Stimulated activated CD4-positive, alpha-beta T cell treated with anti-CD3 and anti-CD28 coated beads, Interleukin-4, amount 100 ng/mL, for 4 hours (primary cell): ENCODE results near the gene IFNLR1.
A peak's percentile ranks its signal among the peaks of the same experiment; 100 is the strongest.

Experiments used
- DNase-seq, 2 experiments: peaks; one replicate each; pipeline ENCODE4 v3.0.0-alpha.2; 2020

The IFNLR1 gene

DNA sequence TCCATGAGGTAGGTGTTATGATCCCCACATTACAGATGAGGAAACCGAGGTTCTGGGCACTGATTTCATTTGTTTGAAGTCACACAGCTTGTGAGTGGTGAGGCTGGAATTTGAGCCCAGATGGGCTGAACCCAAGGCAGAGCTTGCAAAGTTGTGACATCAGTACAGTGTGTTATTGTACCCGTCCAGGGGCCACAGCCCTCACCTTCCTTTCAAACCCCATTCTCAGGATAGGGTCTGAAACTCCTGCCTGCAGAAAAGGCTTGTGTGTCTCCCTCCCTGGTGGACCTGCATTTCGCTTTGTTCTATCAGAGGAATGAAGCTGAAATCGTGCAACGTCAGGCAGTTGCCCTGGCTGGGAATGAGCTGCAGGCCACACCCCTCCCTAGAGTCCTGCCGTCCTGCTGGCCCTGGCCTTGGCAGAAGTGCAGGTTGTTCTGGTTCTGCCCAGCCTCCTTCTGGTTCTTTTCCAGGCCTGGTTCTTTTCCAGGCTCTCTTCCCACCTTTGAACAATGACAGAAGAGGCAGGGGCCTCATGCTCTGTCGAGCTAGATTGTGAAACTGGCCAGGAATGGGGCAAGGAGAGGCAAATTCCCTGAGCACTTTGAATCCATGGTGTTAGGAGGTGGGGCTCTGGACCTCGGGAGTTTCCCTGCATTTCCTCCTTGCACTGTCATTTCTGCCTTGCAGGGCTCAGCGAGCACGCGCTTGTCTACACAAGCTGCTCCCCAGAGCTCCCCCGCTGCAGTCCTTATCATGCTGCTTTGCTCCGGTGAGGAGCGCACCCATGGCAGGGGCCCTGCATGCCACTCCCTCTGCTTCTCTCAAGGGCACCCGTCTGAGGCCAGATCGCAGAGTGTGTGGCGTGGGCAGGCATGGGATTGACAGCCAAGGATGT lies 67.0 kb downstream of the IFNLR1 start:
- DNase-seq, result no peak

DNA sequence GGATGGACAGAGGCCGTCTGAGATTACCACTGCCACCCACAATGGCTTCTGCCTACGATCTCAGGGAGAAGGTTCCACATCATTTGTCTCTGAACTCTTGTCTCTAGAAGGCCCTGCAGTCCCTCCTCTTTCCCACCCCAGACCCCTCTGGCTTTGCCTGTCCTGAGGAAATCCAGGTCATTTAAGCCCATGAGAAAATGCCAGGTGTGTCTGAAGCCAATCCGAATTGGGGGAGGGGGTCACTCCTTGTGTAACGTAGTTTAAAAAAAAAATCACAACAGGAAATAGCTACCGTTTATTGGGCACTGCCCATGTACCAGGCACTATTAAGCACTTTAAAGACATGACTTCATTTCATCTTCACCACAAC lies 67.6 kb downstream of the IFNLR1 start:
- no peak for DNase-seq

DNA sequence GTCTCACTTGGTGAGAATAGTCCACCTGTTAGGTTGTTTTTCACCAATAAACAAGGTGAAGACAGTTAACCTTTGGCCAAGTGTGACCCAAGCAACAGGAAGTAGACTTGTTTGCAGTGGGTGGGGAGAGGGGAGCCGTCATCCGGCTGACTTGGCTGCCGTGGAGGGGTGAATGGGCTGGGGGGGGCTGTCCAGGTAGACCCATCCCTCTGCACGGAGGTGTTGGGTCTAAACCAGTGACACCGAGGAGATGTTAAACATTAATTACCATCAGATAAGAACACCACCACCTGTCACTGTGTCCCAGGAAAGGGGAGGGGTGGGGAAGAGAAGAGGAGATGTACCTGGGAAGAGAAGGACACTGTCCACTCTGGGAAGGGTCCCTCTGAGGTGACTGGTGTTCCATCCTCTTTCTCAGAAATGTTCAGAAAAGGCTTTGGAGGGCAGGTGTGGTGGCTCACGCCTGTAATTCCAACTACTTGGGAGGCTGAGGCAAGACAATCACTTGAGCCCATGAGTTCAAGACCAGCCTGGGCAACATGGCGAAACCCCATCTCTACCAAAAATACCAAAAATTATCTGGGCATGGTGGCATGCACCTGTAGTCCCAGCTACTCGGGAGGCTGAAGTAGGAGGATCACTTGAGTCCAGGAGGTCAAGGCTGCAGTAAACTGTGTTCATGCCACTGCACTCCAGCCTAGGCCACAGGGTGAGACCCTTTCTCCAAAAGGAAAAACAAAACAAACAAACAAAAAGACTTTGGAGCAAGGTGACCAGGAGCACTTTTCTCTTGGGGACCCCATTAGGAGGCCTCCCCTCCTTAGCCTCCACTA lies 68.5 kb downstream of the IFNLR1 start:
- no peak for DNase-seq

DNA sequence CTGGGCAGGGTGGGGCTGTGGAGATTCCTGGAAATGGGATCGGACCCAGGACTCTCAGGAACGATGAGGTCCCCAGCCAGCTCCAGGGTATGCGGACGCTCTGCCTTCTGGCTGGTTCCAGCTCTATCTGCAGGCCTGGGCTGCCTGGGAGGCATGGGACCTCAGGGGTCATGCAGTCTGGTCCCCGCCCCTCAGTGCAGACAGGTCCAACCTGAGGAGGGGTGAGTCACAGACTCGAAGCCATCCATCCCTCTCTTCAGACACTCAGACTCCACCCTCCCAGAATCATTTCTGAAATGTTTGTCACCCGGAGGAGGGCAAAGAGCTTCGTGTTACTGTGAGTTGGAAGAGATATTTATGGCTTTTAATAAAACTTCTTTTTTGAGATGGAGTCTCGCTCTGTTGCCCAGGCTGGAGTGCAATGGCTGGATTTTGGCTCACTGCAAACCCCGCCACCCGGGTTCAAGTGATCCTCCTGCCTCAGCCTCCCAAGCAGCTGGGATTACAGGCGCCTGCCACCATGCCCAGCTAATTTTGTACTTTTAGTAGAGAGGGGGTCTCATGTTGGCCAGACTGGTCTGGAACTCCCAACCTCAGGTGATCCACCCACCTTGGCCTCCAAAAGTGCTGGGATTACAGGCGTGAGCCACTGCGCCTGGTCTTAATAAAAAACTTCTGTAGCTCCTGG lies 69.2 kb downstream of the IFNLR1 start:
- DNase-seq, result no peak

DNA sequence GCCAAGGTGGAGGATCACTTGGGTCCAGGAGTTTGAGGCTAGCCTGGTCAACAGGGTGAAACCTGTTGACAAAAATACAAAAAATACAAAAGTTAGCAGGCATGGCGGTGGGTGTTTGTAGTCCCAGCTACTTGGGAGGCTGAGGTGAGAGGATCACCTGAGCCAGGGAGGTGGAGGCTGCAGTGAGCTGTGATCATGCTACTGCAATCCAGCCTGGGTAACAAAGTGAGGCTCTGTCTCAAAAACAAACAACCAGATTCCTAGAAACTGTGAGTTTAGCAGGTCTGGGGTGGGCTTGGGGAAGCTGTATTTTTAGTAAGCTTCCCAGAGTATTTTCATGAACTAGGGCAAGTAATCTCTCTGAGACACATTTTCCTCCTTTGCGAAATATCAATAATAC lies 70.0 kb downstream of the IFNLR1 start:
- no peak for DNase-seq

DNA sequence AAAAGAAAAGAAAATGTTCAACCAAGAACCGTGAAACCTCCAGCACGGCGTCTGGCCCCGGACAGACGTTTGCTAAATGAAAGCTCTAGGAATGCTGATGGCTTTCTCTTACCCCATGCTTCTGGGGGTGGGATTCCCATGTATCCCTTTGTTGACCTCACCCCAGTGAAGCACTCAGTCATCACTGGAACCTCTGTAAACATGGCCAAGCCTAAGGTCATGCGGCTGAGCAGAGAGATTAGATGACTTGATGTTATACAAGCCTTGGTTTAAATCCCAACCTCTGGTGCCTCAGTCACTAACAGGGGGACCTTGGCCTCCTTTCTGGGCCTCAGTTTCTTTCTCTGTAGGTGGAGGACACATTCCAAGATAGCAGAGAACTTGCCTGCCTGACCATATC lies 72.3 kb downstream of the IFNLR1 start:
- DNase-seq, result no peak

DNA sequence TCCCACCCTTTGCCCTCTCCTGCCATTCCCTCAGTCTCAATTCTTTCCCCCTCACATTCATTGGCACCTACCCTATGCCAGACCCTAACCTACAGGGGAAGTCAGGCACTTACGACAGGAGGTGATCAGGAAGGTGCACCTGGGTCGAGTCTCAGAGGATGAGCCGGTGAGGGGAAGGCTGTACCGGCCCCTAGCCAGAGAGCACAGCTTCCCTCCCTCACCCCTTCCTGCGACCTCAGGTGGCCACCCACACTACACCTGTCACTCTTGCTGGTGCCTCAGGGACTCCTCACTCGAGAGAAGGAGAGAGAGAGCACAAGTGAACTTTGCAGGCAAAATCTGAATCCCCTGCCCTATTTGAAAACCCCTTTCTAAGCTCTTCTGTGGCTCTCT lies 73.5 kb downstream of the IFNLR1 start:
- no peak for DNase-seq

DNA sequence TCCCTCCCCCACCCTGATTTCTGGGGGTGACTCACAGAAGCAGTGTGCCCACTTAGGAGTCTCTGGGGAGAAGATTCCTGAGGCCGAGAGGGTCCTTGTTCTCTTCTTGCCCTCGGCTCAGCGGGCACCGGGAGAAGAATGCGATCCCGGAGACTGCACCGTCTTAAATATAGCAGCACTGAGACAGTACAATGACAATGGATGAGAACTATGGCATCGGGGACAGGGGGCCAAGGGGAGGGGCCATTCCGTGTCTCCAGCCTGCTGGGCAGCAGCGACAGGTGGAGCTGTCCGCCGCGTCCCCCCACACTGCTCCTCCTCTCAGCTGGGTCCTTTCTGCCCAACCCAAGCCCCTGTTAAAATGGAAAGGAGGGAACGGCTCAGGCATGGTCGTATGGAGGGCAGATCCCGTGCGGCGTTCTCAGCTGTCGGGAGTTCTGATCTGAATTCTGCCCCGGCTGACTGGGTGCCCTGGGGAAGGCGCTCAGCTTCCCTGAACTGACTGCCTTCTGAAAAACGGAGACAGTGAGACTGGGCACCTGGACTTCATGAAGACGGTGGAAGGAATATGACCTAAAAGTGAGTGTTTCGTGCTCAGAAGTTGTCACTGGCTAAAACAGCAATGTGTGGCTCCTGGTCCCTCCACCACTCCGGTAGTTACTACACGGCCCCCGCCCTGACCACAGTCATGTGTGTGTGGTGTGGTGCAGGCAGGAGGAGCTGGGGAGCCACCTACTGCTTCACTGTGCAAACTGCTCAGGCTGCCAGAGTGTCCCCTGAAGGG lies 74.9 kb downstream of the IFNLR1 start, which contains the start of gene MYOM3:
Gene MYOM3 (minus strand): TSS at position 140 of the 784 bp plus-strand sequence. CDS start 3,499 bp downstream, outside the sequence.
- peak; percentile 27 to 42 for DNase-seq

DNA sequence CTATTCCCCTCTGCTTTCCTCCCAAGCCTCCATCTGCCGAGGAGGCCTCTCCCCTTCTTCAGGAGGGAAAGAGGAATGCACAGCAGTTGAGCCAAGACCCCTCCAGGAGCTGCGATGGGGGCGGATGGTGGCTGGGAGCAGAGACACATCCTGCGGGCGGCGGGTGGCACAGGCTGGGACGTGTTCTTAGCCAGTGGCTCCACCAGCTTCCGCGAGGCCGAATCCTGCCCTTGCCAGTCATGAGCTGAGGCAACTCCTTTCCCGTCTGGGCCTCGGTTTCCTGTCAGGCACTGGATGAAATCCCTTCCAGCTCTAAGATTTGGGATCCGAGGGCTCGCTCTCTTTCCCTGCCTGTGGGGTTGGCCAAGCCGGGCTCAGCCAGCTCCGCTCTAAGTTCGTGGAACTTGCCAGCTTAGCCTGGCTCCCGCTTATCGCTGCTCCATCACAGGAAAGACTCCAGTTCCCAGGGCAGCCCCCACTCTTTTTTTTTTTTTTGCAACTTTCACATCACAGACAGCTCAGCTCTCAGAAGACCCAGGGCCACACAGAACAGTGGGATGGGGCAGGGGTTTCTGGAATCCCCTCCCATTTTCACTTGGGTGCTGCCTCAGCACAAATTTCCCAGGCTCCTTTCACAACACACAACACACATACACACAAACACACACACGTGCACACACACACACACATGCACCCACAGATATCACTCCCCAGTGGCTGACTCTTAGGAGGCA lies 75.7 kb downstream of the IFNLR1 start:
- DNase-seq, result no peak

DNA sequence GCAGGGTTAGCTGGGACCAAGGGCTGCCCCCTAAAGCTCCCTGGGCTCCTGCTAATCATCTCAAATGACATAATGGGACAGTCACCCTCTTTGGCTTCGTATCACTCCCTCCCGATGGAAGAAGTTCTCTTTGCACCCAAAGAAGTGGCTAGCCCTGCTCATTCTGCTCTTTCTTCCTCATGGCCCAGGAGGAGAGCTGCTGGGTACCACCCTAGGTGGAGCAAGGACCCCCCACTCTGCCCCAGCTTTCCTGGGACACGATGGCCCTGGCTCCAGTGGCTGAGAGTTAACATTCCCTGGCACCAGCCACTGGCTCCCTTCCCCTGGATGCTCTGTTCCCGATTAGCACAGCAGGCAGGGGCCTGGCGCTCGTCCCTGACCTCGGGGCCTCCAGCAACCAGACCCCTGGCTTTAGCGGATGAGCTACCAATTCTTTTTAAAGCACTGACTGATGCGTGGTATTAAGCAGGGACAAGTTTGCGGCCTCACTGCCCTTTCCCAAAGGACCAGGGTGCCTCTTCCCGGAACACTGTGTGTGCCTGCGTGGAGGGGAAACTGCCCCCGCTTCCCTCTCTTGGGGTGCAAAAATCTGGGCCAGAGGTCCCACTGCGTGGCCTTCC lies 76.3 kb downstream of the IFNLR1 start:
- DNase-seq, result no peak

DNA sequence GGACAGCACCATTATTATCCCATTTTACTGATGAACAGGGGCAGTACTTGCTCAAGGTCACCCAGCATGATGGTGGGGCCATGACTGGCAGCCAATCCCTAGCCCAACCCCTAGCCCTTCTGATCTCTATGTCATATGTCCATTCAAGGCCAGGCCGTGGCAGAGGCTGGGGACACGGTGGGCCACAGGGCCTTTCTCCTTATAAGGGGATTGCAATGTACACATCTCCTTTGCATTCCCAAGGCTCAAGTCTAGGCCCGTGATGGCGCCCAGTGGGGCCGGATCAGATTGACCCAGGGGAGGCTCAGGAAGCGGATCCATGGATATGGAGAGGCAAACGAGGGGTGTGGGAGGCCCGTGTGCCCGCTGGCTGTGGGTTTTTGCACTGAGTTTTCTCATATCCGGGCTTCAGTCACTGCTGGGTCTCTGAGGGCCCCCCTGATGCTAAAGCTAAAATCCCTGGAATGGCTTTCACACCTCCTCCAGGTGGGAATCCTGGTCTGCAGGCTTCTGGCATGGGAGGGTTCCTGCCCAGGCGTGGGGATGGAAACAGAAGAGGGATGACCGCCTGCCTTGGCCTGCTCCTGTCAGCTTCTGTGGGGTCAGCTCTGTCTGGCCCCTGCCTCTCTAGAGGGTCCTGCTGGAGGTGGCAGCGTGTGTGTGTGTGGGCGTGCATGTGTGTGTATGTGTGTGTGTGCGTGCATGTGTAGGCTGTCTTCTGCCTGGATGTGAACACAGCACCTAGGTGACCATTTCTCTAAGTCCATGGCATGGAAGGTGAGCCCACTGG lies 77.2 kb downstream of the IFNLR1 start:
- no peak for DNase-seq

DNA sequence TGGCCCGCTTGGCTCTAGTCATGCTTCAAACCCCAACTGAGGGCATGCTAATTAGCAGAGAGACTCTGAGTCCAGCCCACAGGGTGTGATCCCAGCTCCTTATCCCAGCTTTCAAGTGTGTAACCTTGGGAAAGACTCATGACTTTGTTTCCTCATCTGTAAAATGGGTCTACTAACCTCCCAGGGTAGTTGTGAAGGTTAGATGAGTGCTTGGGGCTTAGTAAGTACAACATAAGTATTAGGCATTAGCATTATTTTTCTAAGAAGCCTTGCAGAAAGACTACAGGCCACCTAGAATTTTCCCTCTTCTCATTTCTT lies 78.0 kb downstream of the IFNLR1 start:
- no peak for DNase-seq

DNA sequence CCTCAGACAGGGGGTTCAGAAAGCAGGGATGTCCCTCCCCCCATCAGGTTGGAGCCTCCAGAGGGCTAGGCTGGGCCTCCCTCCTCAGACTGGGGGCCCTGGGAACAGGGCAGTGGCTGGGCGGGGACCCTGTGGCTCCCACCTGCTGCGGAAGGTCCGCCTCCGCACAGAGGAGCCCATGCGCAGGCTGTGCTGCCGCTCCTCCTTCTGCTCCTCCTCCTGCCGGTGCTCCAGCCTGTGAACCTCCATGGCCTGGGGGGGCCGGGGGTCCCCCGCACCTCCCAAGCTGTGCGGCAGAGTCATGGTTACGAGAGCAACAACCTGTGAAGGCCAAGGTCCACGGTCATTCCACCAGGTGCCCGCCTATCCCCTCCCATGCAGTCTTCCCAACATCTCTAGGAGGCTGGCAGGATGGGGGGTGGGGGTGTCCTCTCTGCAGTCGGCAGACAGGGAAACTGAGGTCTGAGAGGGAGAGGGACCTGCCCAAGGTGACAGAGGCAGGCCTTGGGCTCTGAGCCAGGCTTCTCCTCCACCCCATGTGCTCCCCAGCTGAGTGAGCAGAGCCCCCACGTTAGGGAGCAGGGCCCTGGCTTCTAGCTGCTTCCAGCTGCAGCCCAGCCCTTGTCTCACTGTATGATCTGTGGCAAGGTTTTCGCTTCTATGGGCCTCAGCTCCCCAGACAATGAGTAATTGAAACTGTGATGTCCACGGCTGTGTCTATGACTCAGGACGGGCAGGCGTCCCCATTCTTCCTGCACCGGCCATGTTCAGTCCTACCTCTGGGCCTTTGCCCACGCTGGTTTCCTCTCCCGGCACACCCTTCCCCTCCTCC lies 78.5 kb downstream of the IFNLR1 start:
- DNase-seq, result no peak

DNA sequence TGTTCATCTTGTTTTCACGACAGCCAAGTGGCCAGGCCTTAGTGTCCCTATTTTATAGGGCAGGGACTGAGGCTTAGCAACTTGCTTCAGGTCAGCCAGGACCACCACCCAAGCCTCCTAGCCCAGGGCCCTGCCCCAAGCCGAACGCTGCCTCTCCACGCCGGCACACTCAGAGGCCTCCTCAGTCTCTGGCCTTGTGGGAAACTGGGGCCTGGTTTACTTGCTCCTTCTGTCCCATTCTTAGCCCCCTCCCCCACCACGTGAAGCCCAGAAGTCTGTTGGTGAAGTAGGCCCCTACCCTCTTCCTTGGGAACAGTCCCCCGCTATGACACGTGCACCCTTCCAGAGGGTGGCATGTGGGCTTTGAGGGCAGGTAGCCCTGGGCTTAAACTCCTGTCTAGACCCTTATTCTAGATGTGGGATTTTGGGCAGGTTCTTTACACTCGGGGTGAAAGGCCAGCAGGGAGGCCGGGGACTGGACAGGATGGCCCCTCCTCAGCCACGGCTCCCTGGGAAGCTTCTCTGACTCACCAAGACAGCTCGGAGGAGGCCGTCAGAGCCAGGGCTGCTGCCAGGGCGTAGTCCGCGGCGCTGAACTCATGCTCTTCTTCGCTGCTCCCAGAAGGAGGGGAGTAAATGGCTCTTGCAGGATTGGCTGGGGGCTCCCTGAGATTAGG lies 79.5 kb downstream of the IFNLR1 start:
- no peak for DNase-seq

DNA sequence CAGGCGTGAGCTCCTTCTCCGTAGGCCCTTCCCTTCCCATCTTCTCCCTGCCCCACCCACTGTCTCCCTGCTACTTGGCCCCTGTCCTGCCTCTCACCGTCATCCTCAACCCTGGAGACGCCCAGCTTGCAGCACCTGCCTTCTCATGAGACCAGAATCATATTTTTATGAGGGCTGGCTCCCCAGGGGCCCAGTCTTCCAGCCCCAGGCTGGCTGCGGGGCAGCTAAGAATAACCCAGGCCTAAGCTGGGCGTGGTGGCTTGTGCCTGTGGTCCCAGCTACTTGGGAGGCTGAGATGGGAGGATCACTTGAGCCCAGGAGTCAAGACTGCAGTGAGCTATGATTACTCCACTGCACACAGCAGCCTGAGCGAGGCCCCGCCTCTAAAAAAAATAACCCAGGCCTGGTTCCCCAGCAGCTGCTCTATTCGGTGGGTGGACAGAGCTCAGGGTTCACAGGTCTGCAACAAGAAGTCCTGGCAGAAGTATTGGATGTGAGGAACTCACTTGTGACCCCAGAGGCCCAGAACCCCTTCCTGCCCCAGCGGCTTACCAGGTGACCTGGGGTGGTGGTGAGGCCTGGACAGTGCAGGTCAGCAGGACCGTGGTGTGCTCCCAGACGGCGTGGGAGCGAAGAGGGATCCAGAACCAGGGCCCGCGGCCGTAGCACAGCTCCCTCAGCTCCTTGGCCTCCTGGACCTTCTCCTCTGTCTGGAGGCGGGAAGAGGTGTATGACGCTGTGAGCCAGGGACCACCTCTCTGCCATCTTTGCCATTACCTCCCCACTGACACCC lies 81.5 kb downstream of the IFNLR1 start:
- no peak for DNase-seq

DNA sequence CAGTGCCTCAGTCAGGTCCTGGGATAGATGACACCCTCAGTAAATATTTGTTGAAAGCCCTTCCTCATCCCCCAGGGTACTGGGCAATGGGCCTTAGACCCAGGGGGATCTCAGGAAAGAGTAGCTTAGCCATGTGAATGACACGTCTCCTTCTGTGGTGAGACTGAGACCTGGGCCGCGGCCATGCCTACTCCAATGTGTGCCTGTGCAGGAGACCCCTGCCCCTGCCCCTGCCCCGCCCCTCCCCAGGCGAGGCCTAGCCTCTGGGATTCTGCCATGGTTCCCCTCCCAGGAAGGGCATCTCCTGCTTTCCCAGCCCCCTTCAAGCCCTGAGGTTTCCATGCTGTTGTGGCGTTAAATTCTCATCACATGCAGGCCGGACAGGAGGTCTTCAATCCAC lies 82.2 kb downstream of the IFNLR1 start:
- no peak for DNase-seq
